A549 (cell line): Measurements from ENCODE around the gene PKN3. TPM values are rescaled to one million over a fixed set of nuclear protein-coding genes. Genes with fewer than 3 reads are reported as not detected.

Experiments
- ATAC-seq, 2 experiments: fragments of 200-7000 bp in 1 of 2; fragments of >200 bp in 1 of 2; cut with Nextera tagmentation in 1 of 2; cut with Tn5 transposase in 1 of 2; 3 replicates each; pipeline versions ENCODE4 v1.8.0 to v1.9.1; 2018 to 2020; ENCODE audit warnings: mild to moderate bottlenecking in 1 of 2, moderate library complexity in 1 of 2
- CTCF ChIA-PET: fragments of 300-600 bp; sonication (Branson Sonifier 250); formaldehyde crosslinking; extraction: SDS; loops from one replicate; lab custom pipeline; 2021; ENCODE audit warnings: antibody characterized with exemption, inconsistent platforms; lab: Yijun Ruan, JAX
- POLR2A ChIA-PET: fragments of 350-600 bp; formaldehyde crosslinking; extraction: SDS; loops from one replicate; lab custom pipeline; 2021; ENCODE audit warnings: antibody characterized with exemption, inconsistent platforms; lab: Yijun Ruan, JAX
- DNase-seq, 2 experiments: peaks; one replicate each; pipeline versions ENCODE4 v3.0.0 to v3.0.0-alpha.2; 2011 to 2016; ENCODE audit warnings: low read depth in 1 of 2, low spot score in 1 of 2
- FAIRE-seq: peaks from 2 replicates; lab custom pipeline; 2011; peaks lifted over from hg19 to GRCh38; lab: Jason Lieb, UNC
- H3K27ac ChIP-seq, 2 experiments: fragments of >200 bp; sonication (Bioruptor Twin); formaldehyde crosslinking; 3 replicates each; pipeline ENCODE4 v1.5.1; 2016 to 2017
- H3K4me1 ChIP-seq: fragments of >200 bp; sonication (Bioruptor Twin); formaldehyde crosslinking; 3 replicates; pipeline ENCODE4 v1.6.1; 2016
- H3K4me2 ChIP-seq: fragments of >200 bp; sonication (Bioruptor Twin); formaldehyde crosslinking; 3 replicates; pipeline ENCODE4 v1.6.1; 2016
- H3K4me3 ChIP-seq: fragments of >200 bp; sonication (Bioruptor Twin); formaldehyde crosslinking; 3 replicates; pipeline ENCODE4 v1.5.1; 2016
- H3K9me3 ChIP-seq: fragments of >200 bp; sonication (Bioruptor Twin); formaldehyde crosslinking; 3 replicates; pipeline ENCODE4 v1.6.1; 2016
- CHD2 ChIP-seq: fragments of 150-350 bp; IDR thresholded peaks from 2 replicates; pipeline ENCODE4 v1.6.1; 2014; ENCODE audit warnings: low read length; ENCODE audit not compliant: partially characterized antibody
- EHMT2 ChIP-seq: fragments of 200-600 bp; sonication (generic); IDR thresholded peaks from 2 replicates; pipeline ENCODE4 v1.6.1; 2016; ENCODE audit warnings: antibody characterized with exemption, low read depth, mild to moderate bottlenecking, moderate library complexity
- EP300 ChIP-seq, 2 experiments: fragments of >200 bp; sonication (Bioruptor Twin); formaldehyde crosslinking; IDR thresholded peaks; 2 replicates in 1 of 2; 3 replicates in 1 of 2; pipeline ENCODE4 v1.6.1; 2016 to 2017
- ESRRA ChIP-seq: fragments of 150-350 bp; IDR thresholded peaks from 2 replicates; pipeline ENCODE4 v1.6.1; 2014; ENCODE audit warnings: mild to moderate bottlenecking, low read length, borderline replicate concordance
- HDAC2 ChIP-seq: fragments of 200-600 bp; sonication (generic); IDR thresholded peaks from 2 replicates; pipeline ENCODE4 v1.6.1; 2016
- KDM1A ChIP-seq: fragments of 200-600 bp; sonication (generic); IDR thresholded peaks from 2 replicates; pipeline ENCODE4 v1.6.1; 2016; ENCODE audit warnings: low read depth, mild to moderate bottlenecking
- KDM5A ChIP-seq: fragments of 200-600 bp; sonication (generic); IDR thresholded peaks from 2 replicates; pipeline ENCODE4 v1.6.1; 2016; ENCODE audit warnings: antibody characterized with exemption, mild to moderate bottlenecking
- MAFK ChIP-seq: fragments of 450-650 bp; IDR thresholded peaks from 2 replicates; pipeline ENCODE4 v1.6.1; 2014; ENCODE audit not compliant: partially characterized antibody
- MAZ ChIP-seq: fragments of 150-350 bp; IDR thresholded peaks from 2 replicates; pipeline ENCODE4 v1.6.1; 2014; ENCODE audit warnings: antibody characterized with exemption, low read depth, low read length, borderline replicate concordance
- NFE2L2 ChIP-seq: fragments of 150-350 bp; conservative IDR thresholded peaks from 2 replicates; pipeline ENCODE4 v1.6.1; 2014; ENCODE audit warnings: low read length
- NR3C1 ChIP-seq: fragments of >200 bp; sonication (Bioruptor Twin); formaldehyde crosslinking; IDR thresholded peaks from 3 replicates; pipeline ENCODE4 v1.6.1; 2017
- POLR2AphosphoS2 ChIP-seq: conservative IDR thresholded peaks from 2 replicates; pipeline ENCODE4 v1.6.1; 2012; ENCODE audit warnings: low read length, improper control_type of control experiment, inconsistent platforms
- RCOR1 ChIP-seq: fragments of 150-350 bp; IDR thresholded peaks from 2 replicates; pipeline ENCODE4 v1.6.1; 2014; ENCODE audit warnings: antibody characterized with exemption, low read length, low read depth
- RFX5 ChIP-seq: fragments of 450-650 bp; IDR thresholded peaks from 2 replicates; pipeline ENCODE4 v1.7.1; 2014; ENCODE audit warnings: antibody characterized with exemption, mild to moderate bottlenecking, moderate library complexity
- RNF2 ChIP-seq: fragments of 200-600 bp; sonication (generic); IDR thresholded peaks from 2 replicates; pipeline ENCODE4 v1.6.1; 2016; ENCODE audit warnings: low read depth, mild to moderate bottlenecking, antibody characterized with exemption, moderate library complexity, borderline replicate concordance
- SREBF2 ChIP-seq: fragments of 450-650 bp; IDR thresholded peaks from 2 replicates; pipeline ENCODE4 v1.6.1; 2014; ENCODE audit warnings: mild to moderate bottlenecking, moderate library complexity
- ZNF302 ChIP-seq: fragments of 250-450 bp; sonication (Bioruptor Pico); IDR thresholded peaks from 2 replicates; pipeline ENCODE4 v1.9.0; 2021; ENCODE audit warnings: inconsistent platforms, mild to moderate bottlenecking, moderate library complexity
- WGBS: methylation state at CpG from one replicate; pipeline ENCODE4 v1.1.6; 2017; ENCODE audit errors: missing lambda C conversion rate; 5-methylcytosine and 5-hydroxymethylcytosine counted together
- polyA plus RNA-seq, 4 experiments: library from polyadenylated mRNA; depleted of rRNA in 3 of 4; stranded (reverse); fragments of >200 nt; fragmentation: RNase III in 1 of 4; extraction: RNeasy Plus Mini Kit Qiagen cat#74134 plus additional on column Dnase treatment in 1 of 4; gene quantifications; 2 replicates in 3 of 4; 3 replicates in 1 of 4; pipeline ENCODE4 v1.2.3, GENCODE V29; 2011 to 2017
- TF ChIP-seq, protein P1 (sequence below): IDR thresholded peaks from 2 replicates; pipeline ENCODE4 v1.6.1; 2012; ENCODE audit warnings: low read depth, borderline replicate concordance
- TF ChIP-seq, protein P2 (sequence below): fragments of 250-450 bp; sonication (Bioruptor Pico); IDR thresholded peaks from 2 replicates; pipeline ENCODE4 v1.5.0; 2021; ENCODE audit warnings: mild to moderate bottlenecking, moderate library complexity, borderline replicate concordance
- TF ChIP-seq, protein P3 (sequence below): fragments of 250-450 bp; sonication (Bioruptor Pico); IDR thresholded peaks from 2 replicates; pipeline ENCODE4 v1.5.0; 2020; ENCODE audit warnings: low read depth, mild to moderate bottlenecking, moderate library complexity

Gene PKN3
- polyA plus RNA-seq, 2 of the 4 experiments (the other 2 are of a cell fraction), result 9.0 to 14.1 TPM

DNA sequence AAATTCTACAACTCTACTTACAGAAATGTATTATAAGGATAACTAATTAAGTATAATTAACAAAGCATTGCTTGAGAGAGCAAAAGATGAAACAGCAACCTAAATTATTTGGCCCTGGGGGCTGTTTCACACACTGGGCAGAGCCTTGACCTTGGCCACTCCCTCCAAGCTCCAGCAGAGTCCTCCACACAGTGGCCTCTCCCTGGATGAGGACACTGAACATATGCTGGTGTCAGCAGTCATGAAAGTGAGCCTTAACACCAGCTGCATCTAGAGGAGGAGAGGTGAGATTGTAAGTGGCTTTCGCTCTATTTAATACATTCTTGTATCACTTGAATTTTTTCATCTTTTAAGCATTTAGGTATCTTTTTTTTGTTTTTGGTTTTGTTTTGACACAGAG is 44.9 kb downstream of the PKN3 start (continued):
- TF ChIP-seq, protein P1, sequence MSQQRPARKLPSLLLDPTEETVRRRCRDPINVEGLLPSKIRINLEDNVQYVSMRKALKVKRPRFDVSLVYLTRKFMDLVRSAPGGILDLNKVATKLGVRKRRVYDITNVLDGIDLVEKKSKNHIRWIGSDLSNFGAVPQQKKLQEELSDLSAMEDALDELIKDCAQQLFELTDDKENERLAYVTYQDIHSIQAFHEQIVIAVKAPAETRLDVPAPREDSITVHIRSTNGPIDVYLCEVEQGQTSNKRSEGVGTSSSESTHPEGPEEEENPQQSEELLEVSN, result no peak
- no peak for TF ChIP-seq NFE2L2
- no peak for TF ChIP-seq ESRRA
- TF ChIP-seq KDM1A, result no peak
- TF ChIP-seq KDM5A, result no peak
- no peak for TF ChIP-seq HDAC2
- TF ChIP-seq RNF2, result no peak

DNA sequence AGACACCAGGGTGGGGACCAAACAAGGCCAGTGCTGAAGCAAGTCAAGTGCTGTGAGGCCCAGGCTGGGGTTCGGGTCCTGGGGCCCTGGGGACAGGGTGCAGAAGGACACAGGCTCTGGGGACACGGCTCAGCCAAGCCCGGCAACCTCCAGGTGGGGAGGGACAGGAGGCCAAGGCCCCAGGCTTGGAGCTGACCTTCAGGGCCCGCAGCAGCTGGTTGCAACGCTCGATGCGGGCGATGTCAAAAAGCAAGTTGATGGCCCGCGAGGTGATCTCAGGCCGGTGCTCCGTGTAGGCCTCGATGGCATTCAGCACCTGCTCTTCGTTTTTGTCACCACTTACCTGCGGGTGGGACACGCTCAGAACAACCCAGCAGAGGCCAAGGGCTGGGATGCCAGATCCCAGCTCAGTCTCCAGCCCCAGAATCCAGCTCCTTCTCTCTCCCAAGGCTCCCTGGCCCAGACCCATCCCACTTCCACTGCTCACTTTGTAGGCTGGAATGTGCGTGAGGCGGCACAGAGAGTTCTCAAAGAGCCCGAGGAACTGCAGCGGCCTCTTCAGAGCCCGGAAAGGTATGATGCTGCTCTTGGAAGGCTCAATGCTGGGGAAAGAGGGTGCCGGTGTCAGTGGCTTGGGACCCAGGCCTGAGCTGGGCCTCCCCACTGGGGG is 48.8 kb downstream of the PKN3 start:
- 86% methylated on average over 22 of the region's 22 CpGs for WGBS
- H3K4me2 ChIP-seq, result no peak overlapping the region
- no peak overlapping the region for H3K27ac ChIP-seq
- no peak for DNase-seq
- FAIRE-seq, result no peak
- no peak; a peak in 1 of 6 replicates for ATAC-seq
- no peaks in the 10 kb centered on the region for H3K4me1 ChIP-seq
- ChIA-PET POLR2A (no interaction called here), CTCF (interaction anchor here (0.6 to 4.4 kb wide), 8 partner anchors 8 to 177 kb away, joined by 3 to 21 read pairs (median 3); partner anchors contain the start of gene PKN3)
- TF ChIP-seq, protein P2, sequence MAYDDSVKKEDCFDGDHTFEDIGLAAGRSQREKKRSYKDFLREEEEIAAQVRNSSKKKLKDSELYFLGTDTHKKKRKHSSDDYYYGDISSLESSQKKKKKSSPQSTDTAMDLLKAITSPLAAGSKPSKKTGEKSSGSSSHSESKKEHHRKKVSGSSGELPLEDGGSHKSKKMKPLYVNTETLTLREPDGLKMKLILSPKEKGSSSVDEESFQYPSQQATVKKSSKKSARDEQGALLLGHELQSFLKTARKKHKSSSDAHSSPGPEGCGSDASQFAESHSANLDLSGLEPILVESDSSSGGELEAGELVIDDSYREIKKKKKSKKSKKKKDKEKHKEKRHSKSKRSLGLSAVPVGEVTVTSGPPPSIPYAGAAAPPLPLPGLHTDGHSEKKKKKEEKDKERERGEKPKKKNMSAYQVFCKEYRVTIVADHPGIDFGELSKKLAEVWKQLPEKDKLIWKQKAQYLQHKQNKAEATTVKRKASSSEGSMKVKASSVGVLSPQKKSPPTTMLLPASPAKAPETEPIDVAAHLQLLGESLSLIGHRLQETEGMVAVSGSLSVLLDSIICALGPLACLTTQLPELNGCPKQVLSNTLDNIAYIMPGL (CRISPR knock-in tag), result no peak
- no peak for TF ChIP-seq RCOR1
- TF ChIP-seq, all 56 proteins: peak for 0
- H3K4me3 ChIP-seq, result no peak overlapping the region
- no peaks in the 10 kb centered on the region for H3K9me3 ChIP-seq

DNA sequence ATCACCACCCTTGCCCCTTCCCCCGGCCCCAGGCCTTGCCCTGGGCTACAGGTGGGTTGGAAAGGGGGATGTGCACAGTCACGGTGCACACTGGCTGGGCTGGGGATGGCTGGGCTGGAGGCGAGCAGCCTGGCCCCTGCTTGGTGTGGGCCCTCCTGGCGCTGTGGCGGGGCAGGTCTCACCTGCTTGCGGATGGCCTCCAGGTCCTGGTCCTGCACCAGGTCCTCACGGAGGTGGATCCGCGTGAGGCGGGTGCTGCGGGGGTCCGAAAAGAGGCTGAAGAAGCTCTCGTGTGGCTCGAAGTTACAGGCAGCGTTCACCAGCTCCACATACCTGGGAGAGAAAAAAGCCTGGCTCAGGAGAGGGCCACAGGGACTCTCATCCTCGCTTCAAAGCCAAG is 51.3 kb downstream of the PKN3 start:
- Histone ChIP-seq H3K4me1 (no peaks in the 10 kb centered on the region), H3K9me3 (no peaks in the 10 kb centered on the region), H3K27ac (no peak overlapping the region), H3K4me2 (no peak overlapping the region), H3K4me3 (no peak overlapping the region)
- DNase-seq (no peak), FAIRE-seq (no peak), ATAC-seq (no peak)
- CTCF ChIA-PET, result interaction anchor here (0.7 to 4.4 kb wide), 3 partner anchors 10 to 66 kb away, joined by 3 to 21 read pairs (median 3); no protein-coding TSS in a partner anchor
- POLR2A ChIA-PET, result no interaction called here
- TF ChIP-seq SREBF2 (no peak), EP300 (IDR thresholded peaks at IDR 0.05) (no peak), KDM5A (no peak), EHMT2 (no peak), ESRRA (no peak), ZNF302 (no peak), POLR2AphosphoS2 (no peak), MAZ (no peak), NR3C1 (no peak), CHD2 (no peak), RFX5 (no peak), MAFK (no peak)
- TF ChIP-seq, protein P1, result no peak
- TF ChIP-seq, protein P3, sequence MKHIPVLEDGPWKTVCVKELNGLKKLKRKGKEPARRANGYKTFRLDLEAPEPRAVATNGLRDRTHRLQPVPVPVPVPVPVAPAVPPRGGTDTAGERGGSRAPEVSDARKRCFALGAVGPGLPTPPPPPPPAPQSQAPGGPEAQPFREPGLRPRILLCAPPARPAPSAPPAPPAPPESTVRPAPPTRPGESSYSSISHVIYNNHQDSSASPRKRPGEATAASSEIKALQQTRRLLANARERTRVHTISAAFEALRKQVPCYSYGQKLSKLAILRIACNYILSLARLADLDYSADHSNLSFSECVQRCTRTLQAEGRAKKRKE, result no peak
- WGBS, result 90% methylated on average over 14 of the region's 16 CpGs
